GM12891 (cell line): ENCODE measurements around the gene FBXO7.

ENCODE experiments used
- DNase-seq: peaks from one replicate; pipeline ENCODE4 v3.0.0; 2011; ENCODE audit warnings: low spot score; ENCODE audit not compliant: insufficient read length
- FAIRE-seq: peaks from 2 replicates; lab custom pipeline; 2011; peaks lifted over from hg19 to GRCh38; lab: Jason Lieb, UNC
- PAX5 ChIP-seq: IDR thresholded peaks from 2 replicates; pipeline ENCODE4 v1.6.1; 2011; ENCODE audit warnings: low read length, moderate library complexity, mild to moderate bottlenecking; ENCODE audit not compliant: insufficient read depth, severe bottlenecking
- POLR2A ChIP-seq: IDR thresholded peaks from 2 replicates; pipeline ENCODE4 v1.6.1; 2011; ENCODE audit warnings: low read depth, low read length, control low read depth
- POLR2AphosphoS5 ChIP-seq: IDR thresholded peaks from 2 replicates; pipeline ENCODE4 v1.6.1; 2011; ENCODE audit warnings: low read depth, low read length, control low read depth
- POU2F2 ChIP-seq: IDR thresholded peaks from 2 replicates; pipeline ENCODE4 v1.6.1; 2011; ENCODE audit warnings: low read depth, mild to moderate bottlenecking, control low read depth, low read length, moderate library complexity
- SPI1 ChIP-seq: IDR thresholded peaks from 2 replicates; pipeline ENCODE4 v1.6.1; 2011; ENCODE audit warnings: low read depth, low read length, control low read depth
- TAF1 ChIP-seq: IDR thresholded peaks from 2 replicates; pipeline ENCODE4 v1.6.1; 2011; ENCODE audit warnings: low read depth, low read length, control low read depth

The FBXO7 gene

DNA sequence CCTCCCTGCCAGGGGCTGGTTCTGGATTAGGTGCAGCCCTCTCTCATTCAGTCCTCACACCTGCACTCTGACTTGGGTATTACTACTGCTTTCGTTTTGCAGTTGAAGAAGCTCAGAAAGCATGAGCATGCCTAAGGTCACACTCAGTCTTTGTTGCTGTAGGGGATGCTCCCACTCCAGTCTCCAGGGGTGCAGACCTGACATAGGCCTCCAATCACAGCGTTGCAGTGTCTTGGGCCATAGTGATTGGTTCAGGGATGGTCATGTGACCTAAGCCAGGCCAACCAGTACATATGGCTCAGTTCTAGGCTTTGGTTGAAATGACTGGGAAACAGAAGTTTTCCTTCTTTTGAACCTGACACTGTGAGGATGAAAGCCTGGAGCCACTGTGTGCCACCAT, 61.7 kb downstream of the FBXO7 start:
- FAIRE-seq (no peak), DNase-seq (no peak)
- TF ChIP-seq TAF1, result no peak
- no peak for TF ChIP-seq SPI1
- no peak for TF ChIP-seq POLR2AphosphoS5
- TF ChIP-seq POU2F2, result no peak
- no peak for TF ChIP-seq POLR2A
- TF ChIP-seq PAX5, result no peak

DNA sequence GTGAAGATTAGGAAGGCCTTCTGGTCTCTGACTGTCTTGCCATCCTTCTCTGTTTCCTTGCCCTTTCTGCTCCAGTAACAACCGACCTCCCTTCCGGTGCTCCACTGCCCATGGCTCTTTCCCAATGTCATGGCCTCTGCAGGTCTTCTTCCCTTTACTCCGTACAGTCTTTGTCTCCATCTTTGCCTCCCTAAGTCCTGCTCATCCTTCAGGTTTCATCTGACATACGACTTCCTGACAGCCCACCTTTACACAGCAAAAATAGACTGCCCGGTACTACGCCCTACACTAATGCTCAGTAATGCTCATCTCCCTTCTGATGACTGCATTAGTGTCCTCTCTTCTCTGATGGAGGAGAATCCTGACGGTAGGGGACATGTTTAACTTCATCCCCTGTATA, 63.9 kb downstream of the FBXO7 start:
- TF ChIP-seq SPI1, result no peak
- TF ChIP-seq POU2F2, result no peak
- no peak for TF ChIP-seq PAX5
- TF ChIP-seq POLR2AphosphoS5, result no peak
- no peak for TF ChIP-seq POLR2A
- TF ChIP-seq TAF1, result no peak
- DNase-seq (no peak), FAIRE-seq (no peak)

DNA sequence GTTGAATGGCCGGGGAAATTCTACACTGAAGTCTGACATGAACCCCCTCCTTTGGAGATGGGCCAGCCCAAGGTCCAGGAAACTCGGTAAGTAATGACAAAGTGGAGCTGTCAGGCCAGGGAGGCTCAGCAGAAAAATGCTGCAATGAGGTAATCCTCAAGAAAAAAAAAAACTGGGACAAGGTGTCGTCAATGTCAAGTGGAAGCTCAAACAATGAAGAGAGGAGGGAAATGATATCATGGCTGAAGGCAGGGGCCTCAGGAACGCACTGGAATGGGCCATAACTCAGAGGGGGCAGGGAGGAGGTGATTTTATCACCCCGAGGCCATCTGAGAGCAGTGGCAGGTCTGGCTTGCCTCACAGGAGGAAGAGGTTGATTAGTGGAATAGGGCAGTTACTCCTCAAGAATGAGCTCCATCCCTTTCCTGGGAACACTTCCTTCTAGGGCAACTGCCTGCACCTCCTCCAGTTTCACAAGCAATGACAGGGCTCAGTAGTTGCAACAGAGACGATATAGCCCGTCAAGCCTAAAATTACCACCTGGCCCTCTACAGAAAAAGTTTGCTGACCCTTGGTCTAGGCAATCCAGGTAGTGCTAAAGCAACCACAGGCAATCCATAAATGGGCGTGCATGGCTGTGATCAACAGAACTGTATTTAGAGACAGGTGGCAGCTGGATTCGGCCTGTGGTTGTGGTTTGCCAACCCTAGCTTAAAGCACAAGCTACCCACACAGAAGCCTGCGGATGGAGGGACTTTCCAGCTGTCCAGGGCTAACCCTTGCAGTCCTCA, 65.2 kb downstream of the FBXO7 start:
- TF ChIP-seq PAX5 (no peak), POLR2A (no peak), POLR2AphosphoS5 (no peak), POU2F2 (no peak), SPI1 (no peak), TAF1 (no peak)
- FAIRE-seq (no peak), DNase-seq (no peak)

GRCh38 chr22:32541481-32541880, 66.9 kb downstream of the FBXO7 start:
- no peak for DNase-seq
- TF ChIP-seq POLR2A (no peak), SPI1 (no peak), PAX5 (no peak), POLR2AphosphoS5 (no peak), POU2F2 (no peak), TAF1 (no peak)
- FAIRE-seq, result no peak

- TF ChIP-seq PAX5, result no peak
- FAIRE-seq (peak; percentile 23), DNase-seq (no peak)
These were observed 67.6 kb downstream of the FBXO7 start for GRCh38 chr22:32542066-32542676.

GRCh38 chr22:32542677-32543357, 68.2 kb downstream of the FBXO7 start:
- TF ChIP-seq POU2F2 (no peak), POLR2AphosphoS5 (no peak), TAF1 (no peak), POLR2A (no peak), SPI1 (no peak), PAX5 (no peak)
- DNase-seq, result no peak
- no peak for FAIRE-seq

DNA sequence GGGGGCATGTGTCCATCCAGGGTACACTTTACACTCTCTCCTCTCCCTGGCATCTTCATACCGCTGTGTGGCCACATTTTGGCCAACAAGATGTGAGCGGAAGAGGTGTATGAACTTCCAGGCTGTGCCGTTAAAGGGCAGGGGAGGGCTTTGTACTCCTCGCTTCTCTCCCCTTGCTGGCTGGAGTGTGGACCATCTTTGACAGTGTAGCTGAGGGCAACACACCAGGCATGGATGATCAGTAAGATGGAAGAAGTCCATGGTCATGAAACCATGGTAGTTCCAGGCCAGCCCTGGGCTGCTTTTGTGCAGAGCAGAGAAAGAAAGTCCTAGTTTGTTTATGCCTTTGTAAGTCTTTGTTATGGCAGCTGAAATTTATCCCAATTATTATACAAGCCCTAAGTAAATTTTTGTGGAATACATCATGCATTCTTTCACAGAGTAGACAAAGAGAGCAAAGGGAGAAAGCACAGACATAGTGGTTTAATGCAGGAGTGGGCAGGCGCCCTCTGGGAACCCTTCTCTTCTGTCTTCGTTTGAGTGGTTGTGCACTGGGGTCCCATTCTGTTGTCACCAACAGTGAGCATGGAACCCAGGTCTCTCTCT, 70.4 kb downstream of the FBXO7 start:
- TF ChIP-seq POLR2AphosphoS5, result no peak
- no peak for TF ChIP-seq POLR2A
- no peak for TF ChIP-seq TAF1
- no peak for TF ChIP-seq PAX5
- FAIRE-seq (no peak), DNase-seq (no peak)

DNA sequence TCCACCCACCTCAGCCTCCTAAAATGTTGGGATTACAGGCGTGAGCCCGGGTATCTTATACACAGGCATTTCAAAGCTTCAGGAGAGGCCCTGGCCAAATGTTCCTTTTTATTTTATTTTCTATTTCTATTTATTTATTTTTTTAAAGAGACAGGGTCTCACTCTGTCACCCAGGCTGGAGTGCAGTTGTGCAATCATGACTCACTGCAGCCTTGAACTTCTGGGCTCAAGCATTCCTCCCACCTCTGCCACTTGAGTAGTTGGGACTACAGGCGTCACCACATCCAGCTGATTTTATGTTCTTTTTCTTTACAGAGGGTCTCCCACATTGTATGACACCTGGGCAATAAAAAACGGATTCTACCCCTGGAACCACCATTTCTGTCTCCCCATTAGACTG, 71.2 kb downstream of the FBXO7 start:
- FAIRE-seq, result no peak
- TF ChIP-seq TAF1 (no peak), POU2F2 (no peak), POLR2AphosphoS5 (no peak), POLR2A (no peak)
- DNase-seq, result no peak

DNA sequence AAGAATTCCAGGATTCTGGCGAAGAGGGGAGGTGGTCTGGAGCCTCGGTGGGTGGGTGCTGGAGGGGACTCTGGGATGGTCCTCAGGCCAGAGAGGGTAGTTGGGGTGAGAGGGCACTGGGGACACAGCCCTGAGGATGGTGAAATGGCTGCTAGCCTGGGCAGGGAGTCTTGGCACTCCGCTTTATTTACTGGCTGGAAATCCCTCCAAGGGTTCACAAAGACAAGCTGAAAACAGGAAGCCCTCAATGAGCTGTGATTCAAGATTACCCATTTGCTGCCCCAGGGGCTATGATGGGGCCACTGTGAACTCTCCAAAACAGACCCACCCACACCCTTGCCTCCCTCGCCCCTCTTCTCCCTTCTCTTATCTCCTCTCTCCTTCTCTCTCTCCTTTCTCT, 71.9 kb downstream of the FBXO7 start:
- no peak for FAIRE-seq
- DNase-seq, result no peak
- no peak for TF ChIP-seq POU2F2
- no peak for TF ChIP-seq POLR2A

DNA sequence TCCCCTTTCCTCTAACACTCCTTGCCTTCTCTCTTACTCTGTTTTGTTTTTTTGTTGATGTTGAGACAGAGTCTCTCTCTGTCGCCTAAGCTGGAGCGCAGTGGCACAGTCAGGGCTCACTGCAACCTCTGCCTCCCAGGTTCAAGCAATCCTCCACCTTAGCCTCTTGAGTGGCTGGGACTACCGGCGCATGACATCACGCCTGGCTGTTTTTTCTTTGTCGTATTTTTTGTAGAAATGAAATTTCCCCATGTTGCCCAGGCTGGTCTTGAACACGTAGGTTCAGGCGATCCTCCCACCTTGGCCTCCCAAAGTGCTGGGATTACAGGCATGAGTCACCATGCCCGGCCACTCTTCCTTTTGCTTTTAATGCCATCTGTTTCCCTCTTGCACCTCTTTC, 72.3 kb downstream of the FBXO7 start:
- DNase-seq (no peak), FAIRE-seq (no peak)
- no peak for TF ChIP-seq SPI1
- TF ChIP-seq POLR2A, result no peak
- TF ChIP-seq TAF1, result no peak
- TF ChIP-seq PAX5, result no peak
- TF ChIP-seq POLR2AphosphoS5, result no peak
- no peak for TF ChIP-seq POU2F2

DNA sequence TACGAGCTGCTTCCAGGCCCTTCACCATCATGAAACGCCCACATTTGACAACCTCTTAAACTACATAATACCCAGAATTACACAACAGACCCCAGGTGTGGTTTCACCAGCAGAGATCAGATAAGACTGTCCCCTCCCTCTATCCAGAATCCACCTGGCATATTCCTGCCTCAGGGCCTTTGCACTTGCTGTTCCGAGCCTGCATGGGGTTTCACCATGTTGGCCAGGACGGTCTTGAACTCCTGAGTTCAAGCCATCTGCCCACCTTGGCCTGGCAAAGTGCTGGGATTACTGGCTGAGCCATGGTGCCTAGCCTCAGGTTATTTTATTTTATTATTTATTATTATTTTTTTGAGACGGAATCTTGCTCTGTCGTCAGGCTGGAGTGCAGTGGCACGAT, 73.4 kb downstream of the FBXO7 start:
- FAIRE-seq (no peak), DNase-seq (no peak)
- TF ChIP-seq POU2F2 (no peak), TAF1 (no peak), PAX5 (no peak), SPI1 (no peak), POLR2A (no peak), POLR2AphosphoS5 (no peak)
